HG02938 (cell line): ENCODE data around the gene GPR37.

Source experiments
- ATAC-seq: cut with Tn5 transposase; IDR thresholded peaks from one replicate; pipeline ENCODE4 v1.9.1; 2021; ENCODE audit warnings: mild to moderate bottlenecking, moderate library complexity; ENCODE audit not compliant: unreplicated experiment

The GPR37 gene

DNA sequence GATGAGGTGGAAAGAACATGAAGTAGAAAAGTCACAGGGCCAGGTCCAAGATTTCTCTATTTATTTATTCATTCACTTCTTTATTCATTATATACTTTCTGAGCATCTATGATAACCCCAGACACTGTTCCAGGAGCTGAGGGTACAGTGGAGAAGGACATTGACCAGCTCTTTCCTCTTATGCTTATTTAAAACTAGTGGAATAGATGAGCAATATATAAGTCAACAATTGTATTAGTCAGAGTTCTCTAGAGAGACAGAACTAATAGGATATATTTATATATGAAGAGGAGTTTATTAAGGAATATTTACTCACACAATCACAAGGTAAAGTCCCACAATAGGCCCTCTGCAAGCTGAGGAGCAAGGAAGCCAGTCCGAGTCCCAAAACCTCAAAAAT lies 15.0 kb upstream of the GPR37 start:
- ATAC-seq = no peak

DNA sequence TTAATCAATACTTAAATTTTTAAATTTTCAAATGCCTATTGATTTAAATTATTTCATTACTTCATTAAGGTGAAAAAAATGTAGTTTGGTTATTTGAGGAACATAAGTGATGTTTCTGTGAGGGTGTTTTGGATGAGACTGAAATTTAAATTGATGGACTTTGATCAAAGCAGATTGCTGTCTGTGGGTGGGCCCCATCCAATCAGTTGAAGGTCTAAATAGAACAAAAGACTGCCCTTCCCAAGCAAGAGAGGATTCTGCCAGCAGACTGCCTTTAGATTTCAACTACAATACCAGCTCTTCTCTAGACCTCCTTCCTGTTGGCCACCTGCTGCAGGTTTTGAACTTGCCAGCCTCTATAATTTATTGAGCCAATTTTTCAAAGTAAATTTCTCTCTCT lies 14.5 kb upstream of the GPR37 start:
- no peak for ATAC-seq

GRCh38 chr7:124779620-124780019 lies 14.0 kb upstream of the GPR37 start:
- ATAC-seq = no peak

DNA sequence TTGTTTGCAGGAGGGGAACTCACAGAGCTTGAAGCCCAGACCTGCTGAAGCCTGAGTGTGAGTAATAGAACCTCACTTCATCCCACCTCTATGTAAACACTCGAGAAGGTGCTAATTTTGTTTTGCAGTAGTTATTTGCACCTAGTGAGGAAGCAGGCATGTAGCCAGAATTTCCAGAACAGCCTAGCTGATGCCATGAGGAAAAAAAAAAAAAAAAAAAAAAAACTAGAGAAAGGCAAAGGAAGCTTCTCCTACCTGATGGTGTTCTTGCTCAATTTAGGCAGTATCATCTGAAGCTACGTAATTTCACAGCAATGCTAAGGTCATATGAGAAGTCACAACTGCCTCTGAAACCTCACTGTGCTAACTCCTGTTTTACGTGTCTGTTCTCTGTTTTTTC lies 13.6 kb upstream of the GPR37 start:
- ATAC-seq = no peak

GRCh38 chr7:124777268-124777667 lies 11.7 kb upstream of the GPR37 start:
- ATAC-seq = no peak

DNA sequence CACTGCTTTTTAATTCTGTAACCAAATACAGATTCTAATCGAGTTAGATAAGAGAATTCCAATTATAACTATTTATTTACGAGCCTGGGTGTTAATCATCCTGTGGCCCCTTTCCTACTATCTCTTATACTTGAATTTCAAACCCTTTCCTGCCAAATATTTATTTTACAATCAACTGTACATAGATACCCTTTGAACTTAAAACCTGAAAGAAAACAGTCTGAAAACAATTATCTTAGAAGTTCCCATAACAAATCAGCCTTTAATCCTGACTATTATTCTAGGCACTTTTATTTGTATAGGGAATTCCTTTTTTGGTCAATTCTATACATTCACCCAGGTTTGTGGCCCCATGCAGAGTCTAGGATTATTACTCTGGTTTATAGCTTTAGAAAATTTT lies 10.6 kb upstream of the GPR37 start:
- no peak for ATAC-seq

- ATAC-seq = no peak
These were observed 9.8 kb upstream of the GPR37 start for GRCh38 chr7:124775422-124775821.

DNA sequence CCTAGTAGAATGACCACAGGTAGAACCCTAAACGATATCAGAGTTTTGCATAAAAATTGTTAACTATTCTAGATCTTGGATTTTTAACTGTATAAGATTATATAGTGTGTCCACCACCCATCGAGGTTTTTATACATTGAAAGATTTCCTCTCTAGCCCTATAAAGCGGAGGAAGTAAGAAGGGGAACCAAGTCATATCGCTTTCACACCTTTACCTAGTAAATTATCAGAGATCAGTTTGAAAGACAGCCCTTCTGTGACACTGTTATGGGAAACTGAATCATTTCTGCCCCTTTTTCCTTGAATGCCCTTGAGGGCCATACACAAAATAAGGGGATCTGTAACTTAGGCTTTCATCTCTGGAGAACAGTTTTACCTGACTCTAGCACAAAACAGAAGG lies 8.3 kb upstream of the GPR37 start:
- ATAC-seq = no peak

DNA sequence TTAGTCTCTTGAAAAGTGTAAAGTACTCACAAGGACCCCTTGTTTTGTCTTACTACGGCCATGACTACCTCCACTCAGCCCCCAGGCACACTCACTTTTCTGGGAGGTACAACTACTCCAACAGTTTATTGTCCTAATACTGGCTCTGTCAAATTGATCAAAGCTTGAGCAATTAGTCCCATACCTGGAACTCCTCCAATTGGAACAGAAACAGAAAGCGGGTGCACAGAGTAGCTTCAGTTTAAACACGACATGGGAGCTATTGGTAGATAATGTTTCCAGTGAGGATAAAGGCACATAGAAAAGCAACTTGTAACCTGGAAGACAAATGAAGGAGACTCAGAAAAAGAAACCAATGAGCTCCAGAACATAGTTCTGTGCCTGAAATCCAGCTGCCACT lies 7.7 kb upstream of the GPR37 start:
- no peak for ATAC-seq

GRCh38 chr7:124769136-124769535 lies 3.5 kb upstream of the GPR37 start:
- no peak for ATAC-seq

DNA sequence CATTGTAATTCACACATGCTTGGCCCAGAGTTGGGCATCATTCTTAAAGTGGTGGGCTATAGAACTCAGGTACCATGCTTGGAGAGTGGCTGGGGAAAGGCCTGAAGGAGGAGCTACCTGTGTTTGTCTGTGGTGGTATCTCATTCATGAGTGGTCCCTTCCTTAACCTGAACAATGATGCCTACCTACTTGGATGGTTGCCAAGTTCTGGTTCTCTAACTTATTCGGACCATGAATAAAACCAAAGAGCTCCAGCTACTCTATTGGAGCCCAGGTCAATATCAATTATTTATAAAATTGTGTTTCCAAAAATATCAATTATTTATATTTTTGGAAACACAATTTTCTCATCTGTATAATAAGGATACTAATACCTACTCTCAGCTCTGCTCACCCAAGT lies 2.9 kb upstream of the GPR37 start:
- ATAC-seq = no peak

GRCh38 chr7:124764847-124765400 lies 668 bp downstream of the GPR37 start:
- ATAC-seq = peak; percentile 32

DNA sequence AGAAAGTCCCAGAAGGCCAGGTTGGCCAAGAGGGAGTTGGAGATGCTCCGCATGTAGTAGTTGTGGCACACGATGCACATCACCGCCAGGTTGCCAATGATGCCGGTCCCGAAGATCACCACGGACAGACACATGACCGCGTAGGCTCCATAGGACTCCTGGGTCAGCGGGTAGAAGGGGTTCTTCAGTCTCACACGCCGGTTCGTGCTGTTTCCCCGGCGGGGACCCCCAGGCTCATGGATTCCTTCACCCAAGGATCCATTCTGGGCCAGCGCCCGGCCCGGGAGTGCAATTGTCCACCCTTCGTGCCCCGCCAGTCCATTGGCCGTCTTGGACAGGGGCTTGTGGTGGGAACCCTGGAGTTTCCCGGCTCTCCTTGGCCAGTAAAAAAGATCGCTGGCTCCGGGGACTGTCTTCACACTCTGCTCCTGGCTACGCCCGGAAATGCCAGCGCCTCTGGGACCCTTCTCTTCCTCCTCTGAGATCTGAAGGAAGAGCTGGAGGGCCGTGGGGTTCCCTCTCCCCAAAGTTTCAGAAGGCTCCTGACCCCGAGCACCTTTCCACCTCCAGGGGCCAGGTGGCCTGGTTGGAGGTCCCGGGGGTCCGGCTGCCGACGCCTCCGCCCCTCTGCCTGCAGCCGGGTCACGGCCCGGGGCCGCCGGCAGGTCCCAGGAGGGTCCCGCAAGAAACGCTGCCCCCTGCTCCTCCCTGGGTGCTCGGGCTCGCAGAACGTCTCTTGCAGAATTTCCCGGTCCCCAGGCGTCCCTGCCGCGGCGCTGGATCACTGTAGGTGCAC lies 1.3 kb downstream of the GPR37 start:
- ATAC-seq = no peak

GRCh38 chr7:124762611-124763143 lies 2.9 kb downstream of the GPR37 start:
- no peak for ATAC-seq

- ATAC-seq = no peak
These were observed 4.4 kb downstream of the GPR37 start for GRCh38 chr7:124761164-124761715.

- ATAC-seq = no peak
These were observed 7.3 kb downstream of the GPR37 start for GRCh38 chr7:124758327-124758726.

DNA sequence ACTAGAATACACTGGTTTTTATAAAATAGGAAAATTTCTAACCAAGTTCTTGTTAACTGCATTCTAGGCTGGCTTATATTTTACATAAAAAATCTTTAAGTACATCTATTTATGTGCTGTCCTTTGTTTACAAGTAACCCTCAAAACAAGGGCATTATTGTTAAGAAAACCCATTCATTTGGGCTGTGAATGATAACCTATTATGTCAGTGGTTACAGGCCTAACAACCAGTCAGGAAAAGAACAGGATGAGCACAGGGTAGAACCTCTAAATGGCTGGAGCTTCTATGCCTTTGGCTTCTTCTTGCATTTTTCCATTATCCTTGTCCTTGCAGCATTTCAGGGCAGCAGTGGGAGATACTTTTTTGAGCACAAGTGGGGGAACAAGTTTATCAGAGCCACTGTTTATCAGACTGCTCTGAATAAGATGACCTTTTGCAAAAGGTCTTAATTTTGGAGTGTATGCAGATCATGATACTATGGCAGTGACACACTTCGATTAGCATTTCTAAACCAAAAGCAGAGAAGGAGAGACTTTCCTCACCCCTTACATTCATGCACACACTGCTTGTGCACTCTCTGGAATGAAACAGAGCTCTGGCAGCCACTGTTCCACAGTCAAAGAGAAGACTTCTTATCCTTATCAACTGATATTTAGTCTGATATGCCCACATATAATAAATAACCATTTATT lies 10.9 kb downstream of the GPR37 start:
- no peak for ATAC-seq

DNA sequence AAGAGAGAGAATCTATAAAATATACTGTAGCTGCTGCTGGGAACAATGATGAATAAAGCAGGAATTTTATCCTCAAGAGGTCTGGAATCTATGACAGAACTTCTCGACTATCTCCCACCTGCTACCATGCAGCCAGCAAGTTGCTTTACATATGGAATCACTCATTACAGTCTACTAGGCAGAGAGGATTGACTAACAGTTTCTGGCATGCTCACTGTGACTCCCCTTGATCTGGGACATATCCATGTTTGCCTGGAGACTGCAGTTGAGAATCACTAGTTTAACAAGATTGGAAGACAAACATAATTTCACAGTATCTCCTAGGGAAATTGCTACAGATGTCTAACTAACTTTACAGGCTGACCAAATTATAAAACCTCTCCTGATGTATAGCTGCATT lies 13.3 kb downstream of the GPR37 start:
- no peak for ATAC-seq

DNA sequence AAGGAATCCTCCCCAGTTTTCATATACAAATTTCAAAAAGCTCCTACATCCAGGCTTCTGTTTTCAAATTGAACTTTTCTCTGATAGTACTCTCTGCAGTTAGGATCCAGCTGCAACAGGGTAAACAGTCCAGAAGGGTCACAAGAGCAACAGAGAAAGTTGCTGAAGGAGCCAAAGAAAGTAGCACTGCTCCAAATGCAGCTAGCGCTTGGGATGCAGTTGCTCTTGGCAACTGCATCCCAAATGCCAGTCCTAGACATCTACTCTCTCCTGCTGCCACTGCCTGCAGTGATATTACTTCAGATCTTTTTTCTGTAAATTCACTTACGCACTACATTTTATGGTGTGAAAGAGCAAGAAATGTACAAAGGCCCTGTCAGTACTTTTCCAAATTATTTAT lies 14.6 kb downstream of the GPR37 start:
- no peak for ATAC-seq

- no peak for ATAC-seq
These were observed 18.5 kb downstream of the GPR37 start for GRCh38 chr7:124747072-124747471.

DNA sequence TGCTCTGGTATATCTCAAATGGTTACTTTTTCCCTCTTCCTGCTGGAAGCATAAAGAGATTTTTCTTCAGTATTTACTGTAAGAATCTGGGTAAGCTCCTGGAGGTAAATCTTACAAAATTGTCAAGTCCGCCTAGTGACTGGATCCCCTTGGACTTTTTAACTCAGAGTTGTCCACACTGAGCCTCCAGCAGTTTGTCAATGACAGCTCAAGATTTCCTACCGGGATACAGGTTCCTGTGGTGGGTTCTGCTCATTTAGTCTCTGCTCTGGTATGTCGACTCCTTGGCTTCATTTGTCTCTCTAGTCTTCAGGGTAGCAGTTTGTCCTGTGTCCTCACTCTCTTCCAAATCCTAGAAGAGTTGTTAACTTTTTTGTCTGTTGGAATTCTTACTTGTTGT lies 27.0 kb downstream of the GPR37 start:
- ATAC-seq = no peak
